Breast epithelium (tissue), 4 donors: ENCODE data around the gene CNTNAP1. TPM values are rescaled to one million over a fixed set of nuclear protein-coding genes. Genes with fewer than 3 reads are reported as not detected.

Experiments
- DNase-seq, 2 donors: peaks; one replicate each; pipeline ENCODE4 v3.0.0-alpha.2; 2019; ENCODE audit warnings: low spot score in 2 of 2
- H3K27ac ChIP-seq, 2 donors: fragments of 200-600 bp; sonication (generic) in 1 of 2; one replicate each; pipeline ENCODE4 v1.5.1; 2016 to 2019; ENCODE audit warnings: mild to moderate bottlenecking in 1 of 2
- H3K27me3 ChIP-seq, 2 donors: fragments of 200-600 bp; sonication (generic) in 1 of 2; one replicate each; pipeline versions ENCODE4 v1.5.1 to v1.6.0; 2017 to 2019; ENCODE audit warnings: control low read depth in 1 of 2, mild to moderate bottlenecking in 1 of 2
- H3K36me3 ChIP-seq: fragments of 200-600 bp; one replicate; pipeline ENCODE4 v1.5.1; 2019
- H3K4me1 ChIP-seq, 2 donors: fragments of 200-600 bp; sonication (generic); one replicate each; pipeline ENCODE4 v1.5.1; 2016 to 2019; ENCODE audit warnings: control low read depth in 1 of 2
- H3K4me3 ChIP-seq, 3 donors: fragments of 200-600 bp; sonication (generic); 1 replicate in 2 of 3; 2 replicates in 1 of 3; pipeline ENCODE4 v1.5.1; 2016 to 2019; ENCODE audit warnings: mild to moderate bottlenecking in 3 of 3, moderate library complexity in 2 of 3
- H3K9me3 ChIP-seq, 2 donors: fragments of 200-600 bp; sonication (generic) in 1 of 2; one replicate each; pipeline ENCODE4 v1.5.1; 2016 to 2019; ENCODE audit warnings: control low read depth in 1 of 2
- CTCF ChIP-seq, 3 donors: fragments of 450-650 bp; IDR thresholded peaks; one replicate each; pipeline ENCODE4 v1.5.1; 2016 to 2017; ENCODE audit warnings: antibody characterized with exemption in 3 of 3, mild to moderate bottlenecking in 3 of 3, moderate library complexity in 3 of 3
- POLR2A ChIP-seq: fragments of 450-650 bp; IDR thresholded peaks from one replicate; pipeline ENCODE4 v1.6.1; 2016; ENCODE audit warnings: antibody characterized with exemption, mild to moderate bottlenecking, moderate library complexity
- POLR2AphosphoS5 ChIP-seq, 3 donors: sonication (generic); formaldehyde crosslinking; IDR thresholded peaks; one replicate each; pipeline ENCODE4 v1.6.1; 2017; ENCODE audit warnings: antibody characterized with exemption in 3 of 3
- intact Hi-C: fragments of 100-400 bp; cut with DNase I; formaldehyde crosslinking; loops from one replicate; pipeline ENCODE4 v1.15.1; 2023; ENCODE audit warnings: low total_unique reads
- total RNA-seq, 3 donors: library from RNA; depleted of rRNA; stranded (reverse); fragments of >200 nt; gene quantifications; one replicate each; pipeline ENCODE4 v1.1.0, GENCODE V29; 2016

The CNTNAP1 gene
- total RNA-seq, 3 donors from 2014 or later: 1.8 to 4.9 (median 3.7) TPM

- no peak for DNase-seq
- Histone ChIP-seq H3K4me3 (no peak overlapping the region), H3K27me3 (no peaks in the 10 kb centered on the region), H3K36me3 (no peaks in the 10 kb centered on the region), H3K4me1 (peaks cover 3 to 4% of the 10 kb centered on the region in 2 donors), H3K9me3 (no peaks in the 10 kb centered on the region), H3K27ac (peak overlapping the region; percentile 69 to 90)
- TF ChIP-seq POLR2AphosphoS5 (IDR thresholded peaks at IDR 0.05): peak in 1 of 3 donors; percentile 68
- no peak for TF ChIP-seq POLR2A
- TF ChIP-seq CTCF (IDR thresholded peaks at IDR 0.05): no peak
- intact Hi-C loops: no loop called here
These were observed 66.0 kb downstream of the CNTNAP1 start for GRCh38 chr17:42748202-42748907.

DNA sequence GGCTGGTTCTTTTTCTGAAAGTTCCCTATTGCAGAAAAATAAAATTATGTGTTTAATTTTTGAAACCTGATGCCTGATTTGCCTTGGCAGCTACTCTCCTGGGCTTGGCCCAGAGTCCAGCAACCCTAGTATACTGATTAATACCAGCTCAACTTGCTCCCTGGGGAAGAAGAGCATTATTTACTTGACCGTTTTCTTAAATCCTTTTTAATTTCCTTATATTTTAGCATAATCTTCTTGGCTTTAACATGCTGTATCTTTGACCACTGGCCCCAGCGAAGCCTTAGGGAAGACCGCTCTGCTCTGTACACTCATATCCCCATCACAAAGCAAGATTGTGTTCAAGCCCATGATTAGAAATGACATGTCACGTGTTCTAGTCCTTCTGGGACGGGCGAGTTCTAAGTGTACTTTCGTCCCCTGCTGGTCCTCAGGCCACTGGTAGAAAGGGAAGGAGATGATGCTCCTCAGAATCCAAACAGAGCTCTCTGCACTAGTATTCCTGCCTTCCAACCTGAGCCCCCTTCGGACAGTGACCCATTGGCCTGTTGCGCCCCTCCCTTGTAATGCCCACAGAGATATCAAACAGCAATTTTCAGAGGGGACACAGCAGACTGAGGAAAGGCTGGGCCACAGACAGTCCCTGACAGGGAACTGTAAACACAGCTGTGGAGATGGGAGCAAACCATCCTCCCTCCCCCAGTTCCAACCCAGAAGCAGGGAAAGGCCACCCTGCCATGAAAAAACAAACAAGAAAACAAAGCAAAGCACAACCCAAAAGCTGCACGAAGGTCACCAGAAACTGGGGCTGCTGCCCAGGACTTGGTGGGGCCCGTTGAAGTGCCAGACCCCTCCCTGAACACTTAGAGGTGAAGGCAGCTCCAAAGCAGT, 66.8 kb downstream of the CNTNAP1 start:
- no peak overlapping the region for H3K4me3 ChIP-seq
- intact Hi-C loops: no loop called here
- no peaks in the 10 kb centered on the region for H3K9me3 ChIP-seq
- no peaks in the 10 kb centered on the region for H3K36me3 ChIP-seq
- no peak for DNase-seq
- H3K27ac ChIP-seq: peak overlapping the region; percentile 69 to 90
- TF ChIP-seq POLR2AphosphoS5 (IDR thresholded peaks at IDR 0.05): peak in 1 of 3 donors; percentile 11
- no peak for TF ChIP-seq POLR2A
- no peaks in the 10 kb centered on the region for H3K27me3 ChIP-seq
- peaks cover 0 to 3% of the 10 kb centered on the region in 2 donors for H3K4me1 ChIP-seq

Other genes with a start within 250 kb of the CNTNAP1 start
- 10 to 100 TPM; 53.1 to 74.5 (median 60.0) TPM for gene ATP6V0A1, start 223.7 kb upstream of the CNTNAP1 start, total RNA-seq
- 100 to 1,000 TPM in 1 of 3 donors, 10 to 100 TPM in 2; 42.9 to 101 (median 48.4) TPM for gene NAGLU, start 146.3 kb upstream of the CNTNAP1 start, total RNA-seq
- gene HSD17B1, start 129.6 kb upstream of the CNTNAP1 start, total RNA-seq: 1 to 10 TPM; 1.2 to 5.6 (median 1.8) TPM
- 10 to 100 TPM; 21.4 to 48.1 (median 26.9) TPM for gene COASY, start 120.4 kb upstream of the CNTNAP1 start, total RNA-seq
- gene MLX, start 115.4 kb upstream of the CNTNAP1 start, total RNA-seq: 10 to 100 TPM; 27.2 to 49.8 (median 39.4) TPM
- 1 to 10 TPM; 3.3 to 4.2 (median 3.5) TPM for gene PSMC3IP, start 104.8 kb upstream of the CNTNAP1 start, total RNA-seq
- 10 to 100 TPM; 58.7 to 85.8 (median 62.4) TPM for gene RETREG3, start 73.2 kb upstream of the CNTNAP1 start, total RNA-seq
- gene TUBG1, start 72.8 kb upstream of the CNTNAP1 start, total RNA-seq: 10 to 100 TPM; 20.5 to 34.4 (median 22.8) TPM
- 10 to 100 TPM; 19.2 to 27.9 (median 26.1) TPM for gene TUBG2, start 23.2 kb upstream of the CNTNAP1 start, total RNA-seq
- 10 to 100 TPM; 15.4 to 32.2 (median 24.6) TPM for gene PLEKHH3, start 5.5 kb upstream of the CNTNAP1 start, total RNA-seq
- 1 to 10 TPM; 1.6 to 4.6 (median 1.9) TPM for gene CCR10, start 688 bp upstream of the CNTNAP1 start, total RNA-seq
- gene EZH1, start 62.5 kb downstream of the CNTNAP1 start, total RNA-seq: 10 to 100 TPM; 50.8 to 91.1 (median 70.1) TPM
- gene RAMP2, start 78.7 kb downstream of the CNTNAP1 start, total RNA-seq: 100 to 1,000 TPM in 1 of 3 donors, 10 to 100 TPM in 2; 17.9 to 245 (median 29.5) TPM
- 10 to 100 TPM; 53.4 to 70.4 (median 61.9) TPM for gene VPS25, start 90.9 kb downstream of the CNTNAP1 start, total RNA-seq
- gene WNK4, start 98.1 kb downstream of the CNTNAP1 start, total RNA-seq: 1 to 10 TPM in 1 of 3 donors, under 1 TPM in 2; 0.16 to 4.1 (median 0.66) TPM
- 10 to 100 TPM; 52.6 to 74.1 (median 72.8) TPM for gene COA3, start 116.2 kb downstream of the CNTNAP1 start, total RNA-seq
- under 1 TPM in 1 of 3 donors, not detected in 2; 0.59 TPM for gene CNTD1, start 116.3 kb downstream of the CNTNAP1 start, total RNA-seq
- 100 to 1,000 TPM in 1 of 3 donors, 10 to 100 TPM in 2; 88.5 to 139 (median 89.0) TPM for gene BECN1, start 141.8 kb downstream of the CNTNAP1 start, total RNA-seq
- gene PSME3, start 150.9 kb downstream of the CNTNAP1 start, total RNA-seq: 10 to 100 TPM; 59.3 to 74.7 (median 73.9) TPM
- gene AOC2, start 162.0 kb downstream of the CNTNAP1 start, total RNA-seq: 10 to 100 TPM in 1 of 3 donors, 1 to 10 TPM in 2; 1.8 to 11.8 (median 2.3) TPM
- 100 to 1,000 TPM in 1 of 3 donors, 10 to 100 TPM in 2; 16.2 to 247 (median 25.6) TPM for gene AOC3, start 168.7 kb downstream of the CNTNAP1 start, total RNA-seq
- not detected for gene G6PC1, start 218.3 kb downstream of the CNTNAP1 start, total RNA-seq